IgD-negative memory B cell (primary cell): Measurements from ENCODE around the gene SLC25A45. TPM values are rescaled to one million over a fixed set of nuclear protein-coding genes. Genes with fewer than 3 reads are reported as not detected.

Experiments used
- H3K27ac Mint-ChIP-seq, 3 donors: one replicate each; pipeline ENCODE4 v1.8.0; 2020 to 2022; ENCODE audit warnings: mild to moderate bottlenecking in 3 of 3, mixed read lengths in 3 of 3, moderate library complexity in 1 of 3
- H3K27me3 Mint-ChIP-seq: one replicate; pipeline ENCODE4 v1.8.0; 2021; ENCODE audit warnings: mixed read lengths
- H3K36me3 Mint-ChIP-seq: one replicate; pipeline ENCODE4 v1.8.0; 2020; ENCODE audit warnings: mild to moderate bottlenecking, mixed read lengths
- H3K4me1 Mint-ChIP-seq, 3 donors: one replicate each; pipeline ENCODE4 v1.8.0; 2020 to 2022; ENCODE audit warnings: mixed read lengths in 3 of 3, mild to moderate bottlenecking in 1 of 3
- H3K4me3 Mint-ChIP-seq, 4 donors: one replicate each; pipeline ENCODE4 v1.8.0; 2020 to 2022; ENCODE audit warnings: mild to moderate bottlenecking in 4 of 4, mixed read lengths in 4 of 4, moderate library complexity in 3 of 4
- H3K9me3 Mint-ChIP-seq, 3 donors: one replicate each; pipeline ENCODE4 v1.8.0; 2020 to 2021; ENCODE audit warnings: mixed read lengths in 3 of 3, mild to moderate bottlenecking in 1 of 3
- polyA plus RNA-seq: library from polyadenylated mRNA; unstranded; fragments of 300-500 nt; fragmentation: Illumina TruSeq; gene quantifications from one replicate; pipeline ENCODE4 v1.2.3, GENCODE V29; 2021

Gene SLC25A45
- polyA plus RNA-seq, 1 donor from 2014 or later, result 17.8 TPM

GRCh38 chr11:65424205-65425104, 42.0 kb upstream of the SLC25A45 start:
- peak overlapping the region; percentile 86 to 98 (median 96) for H3K4me3 Mint-ChIP-seq
- H3K27me3 Mint-ChIP-seq, result no peaks in the 10 kb centered on the region
- peak overlapping the region; percentile 95 to 100 (median 98) for H3K27ac Mint-ChIP-seq
- no peaks in the 10 kb centered on the region for H3K9me3 Mint-ChIP-seq
- H3K36me3 Mint-ChIP-seq, result peaks cover 7% of the 10 kb centered on the region
- H3K4me1 Mint-ChIP-seq, result peaks cover 35 to 48% (median 47%) of the 10 kb centered on the region in 3 donors

GRCh38 chr11:65423516-65424204, 41.2 kb upstream of the SLC25A45 start:
- H3K9me3 Mint-ChIP-seq, result no peaks in the 10 kb centered on the region
- no peaks in the 10 kb centered on the region for H3K27me3 Mint-ChIP-seq
- H3K4me3 Mint-ChIP-seq, result peak overlapping the region; percentile 86 to 98 (median 96)
- H3K36me3 Mint-ChIP-seq, result peaks cover 7% of the 10 kb centered on the region
- H3K4me1 Mint-ChIP-seq, result peaks cover 37 to 46% (median 46%) of the 10 kb centered on the region in 3 donors
- H3K27ac Mint-ChIP-seq, result peak overlapping the region; percentile 95 to 100 (median 98)

- Mint-ChIP-seq H3K27me3 (no peaks in the 10 kb centered on the region), H3K4me3 (peak within 1 kb of the TSS; percentile 86 to 98 (median 96)), H3K27ac (peak within 1 kb of the TSS; percentile 95 to 100 (median 98)), H3K36me3 (peaks cover 7% of the 10 kb centered on the region), H3K9me3 (no peaks in the 10 kb centered on the region), H3K4me1 (peaks cover 33 to 45% (median 43%) of the 10 kb centered on the region in 3 donors)
Observed at GRCh38 chr11:65422633-65423515, 40.4 kb upstream of the SLC25A45 start, which contains the start of gene NEAT1. NEAT1 (plus strand) TSS chr11:65422798.

- no peaks in the 10 kb centered on the region for H3K9me3 Mint-ChIP-seq
- peaks cover 30 to 43% (median 42%) of the 10 kb centered on the region in 3 donors for H3K4me1 Mint-ChIP-seq
- peak overlapping the region; percentile 86 to 98 (median 96) for H3K4me3 Mint-ChIP-seq
- H3K36me3 Mint-ChIP-seq, result peaks cover 7% of the 10 kb centered on the region
- H3K27ac Mint-ChIP-seq, result peak overlapping the region; percentile 95 to 100 (median 98)
- H3K27me3 Mint-ChIP-seq, result no peaks in the 10 kb centered on the region
Observed at GRCh38 chr11:65421794-65422632, 39.6 kb upstream of the SLC25A45 start.

GRCh38 chr11:65420979-65421793, 38.7 kb upstream of the SLC25A45 start:
- Mint-ChIP-seq H3K36me3 (peaks cover 7% of the 10 kb centered on the region), H3K4me3 (peak overlapping the region; percentile 86 to 98 (median 96)), H3K4me1 (peaks cover 35 to 39% (median 36%) of the 10 kb centered on the region in 3 donors), H3K27ac (peak overlapping the region; percentile 95 to 100 (median 98)), H3K27me3 (no peaks in the 10 kb centered on the region), H3K9me3 (no peaks in the 10 kb centered on the region)

GRCh38 chr11:65420506-65420905, 38.1 kb upstream of the SLC25A45 start:
- H3K27ac Mint-ChIP-seq, result peak overlapping the region; percentile 95 to 100 (median 100)
- no peaks in the 10 kb centered on the region for H3K27me3 Mint-ChIP-seq
- peaks cover 37 to 40% (median 40%) of the 10 kb centered on the region in 3 donors for H3K4me1 Mint-ChIP-seq
- H3K36me3 Mint-ChIP-seq, result peaks cover 4% of the 10 kb centered on the region
- peak overlapping the region; percentile 86 to 98 (median 96) for H3K4me3 Mint-ChIP-seq
- H3K9me3 Mint-ChIP-seq, result no peaks in the 10 kb centered on the region

- H3K9me3 Mint-ChIP-seq, result no peaks in the 10 kb centered on the region
- peaks cover 4% of the 10 kb centered on the region for H3K36me3 Mint-ChIP-seq
Observed at GRCh38 chr11:65419772-65420481, 37.5 kb upstream of the SLC25A45 start.

GRCh38 chr11:65419460-65419771, 37.0 kb upstream of the SLC25A45 start:
- Mint-ChIP-seq H3K36me3 (peaks cover 4% of the 10 kb centered on the region), H3K27ac (peak overlapping the region; percentile 95 to 100 (median 100)), H3K4me3 (peak overlapping the region; percentile 85 to 98 (median 86)), H3K9me3 (no peaks in the 10 kb centered on the region), H3K4me1 (peaks cover 35 to 41% (median 41%) of the 10 kb centered on the region in 3 donors), H3K27me3 (no peaks in the 10 kb centered on the region)

More at GRCh38 chr11:65419772-65420481, 37.5 kb upstream of the SLC25A45 start:
- no peaks in the 10 kb centered on the region for H3K27me3 Mint-ChIP-seq
- H3K4me1 Mint-ChIP-seq, result peaks cover 37 to 42% (median 40%) of the 10 kb centered on the region in 3 donors
- H3K4me3 Mint-ChIP-seq, result peak overlapping the region; percentile 78 to 98 (median 86)
- peak overlapping the region; percentile 95 to 100 (median 100) for H3K27ac Mint-ChIP-seq

GRCh38 chr11:65418681-65419459, 36.4 kb upstream of the SLC25A45 start:
- Mint-ChIP-seq H3K9me3 (no peaks in the 10 kb centered on the region), H3K27ac (peak overlapping the region; percentile 95 to 100 (median 100)), H3K36me3 (peaks cover 4% of the 10 kb centered on the region), H3K4me3 (peak overlapping the region; percentile 85 to 98 (median 86)), H3K4me1 (peaks cover 35 to 40% (median 38%) of the 10 kb centered on the region in 3 donors), H3K27me3 (no peaks in the 10 kb centered on the region)

- H3K36me3 Mint-ChIP-seq, result peaks cover 4% of the 10 kb centered on the region
- no peaks in the 10 kb centered on the region for H3K9me3 Mint-ChIP-seq
- peak overlapping the region; percentile 95 to 100 (median 100) for H3K27ac Mint-ChIP-seq
- H3K4me3 Mint-ChIP-seq, result peak overlapping the region; percentile 85 to 98 (median 86)
- peaks cover 34 to 40% (median 38%) of the 10 kb centered on the region in 3 donors for H3K4me1 Mint-ChIP-seq
- no peaks in the 10 kb centered on the region for H3K27me3 Mint-ChIP-seq
Observed at GRCh38 chr11:65418431-65418680, 35.9 kb upstream of the SLC25A45 start.

GRCh38 chr11:65417702-65418430, 35.4 kb upstream of the SLC25A45 start:
- Mint-ChIP-seq H3K4me3 (peak overlapping the region; percentile 85 to 98 (median 91)), H3K27me3 (no peaks in the 10 kb centered on the region), H3K9me3 (no peaks in the 10 kb centered on the region), H3K27ac (peak overlapping the region; percentile 95 to 100 (median 100)), H3K4me1 (peaks cover 34 to 40% (median 38%) of the 10 kb centered on the region in 3 donors), H3K36me3 (peaks cover 3% of the 10 kb centered on the region)
